Measurements from ENCODE around the gene ZNF804B.

The ZNF804B gene

GRCh38 chr7:88759230-88760135 is at the start of gene ZNF804B:
Gene ZNF804B (plus strand): TSS chr7:88759700. CDS start chr7:88759977, 277 bp downstream.
- Mint-ChIP-seq H3K9me3 (no peaks in the 10 kb centered on the region), H3K27me3 (peaks cover 49% of the 10 kb centered on the region), H3K4me1 (ENCODE audit: low read depth) (peaks cover 6% of the 10 kb centered on the region), H3K27ac (no peak within 1 kb of the TSS), H3K36me3 (ENCODE audit: low read depth) (no peaks in the 10 kb centered on the region), H3K4me3 (no peak within 1 kb of the TSS)
- intact Hi-C loops (cut with micrococcal nuclease), result no loop called here

- Mint-ChIP-seq H3K9me3 (peaks cover 39% of the 10 kb centered on the region), H3K27me3 (no peaks in the 10 kb centered on the region), H3K36me3 (ENCODE audit: low read depth) (no peaks in the 10 kb centered on the region), H3K27ac (no peak overlapping the region), H3K4me3 (no peak overlapping the region), H3K4me1 (ENCODE audit: low read depth) (no peaks in the 10 kb centered on the region)
- intact Hi-C loops (cut with micrococcal nuclease), result no loop called here
Observed at GRCh38 chr7:88735920-88736319, 23.6 kb upstream of the ZNF804B start.

- H3K9me3 Mint-ChIP-seq, result peaks cover 25% of the 10 kb centered on the region
- H3K27ac Mint-ChIP-seq, result no peak overlapping the region
- intact Hi-C loops (cut with micrococcal nuclease), result no loop called here
- H3K27me3 Mint-ChIP-seq, result no peaks in the 10 kb centered on the region
- no peak overlapping the region for H3K4me3 Mint-ChIP-seq
- H3K36me3 Mint-ChIP-seq (ENCODE audit: low read depth), result no peaks in the 10 kb centered on the region
- no peaks in the 10 kb centered on the region for H3K4me1 Mint-ChIP-seq (ENCODE audit: low read depth)
Observed at GRCh38 chr7:88737632-88738031, 21.9 kb upstream of the ZNF804B start.

DNA sequence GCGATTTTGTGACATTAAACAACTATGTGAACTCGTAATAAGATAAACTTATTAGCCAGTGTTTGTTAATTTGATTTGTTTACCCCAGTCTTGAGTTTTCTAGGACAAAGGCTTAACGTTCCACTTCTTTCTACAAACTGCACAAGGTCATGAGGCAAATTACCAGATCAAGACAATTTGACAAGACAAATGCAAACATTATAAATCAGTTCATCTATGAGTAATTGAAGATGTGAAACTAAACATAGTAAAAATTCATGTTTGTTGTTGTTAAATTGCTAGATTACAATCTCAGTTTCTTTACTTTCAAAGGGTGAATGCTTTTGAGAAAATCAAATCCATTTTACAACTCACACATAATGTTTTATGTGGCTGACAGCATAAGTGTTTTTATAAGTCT is 13.4 kb upstream of the ZNF804B start:
- Mint-ChIP-seq H3K4me1 (ENCODE audit: low read depth) (no peaks in the 10 kb centered on the region), H3K27me3 (no peaks in the 10 kb centered on the region), H3K4me3 (no peak overlapping the region), H3K27ac (no peak overlapping the region), H3K36me3 (ENCODE audit: low read depth) (no peaks in the 10 kb centered on the region), H3K9me3 (no peaks in the 10 kb centered on the region)
- intact Hi-C loops (cut with micrococcal nuclease), result no loop called here

- Mint-ChIP-seq H3K4me1 (ENCODE audit: low read depth) (peaks cover 6% of the 10 kb centered on the region), H3K27ac (no peak overlapping the region), H3K36me3 (ENCODE audit: low read depth) (no peaks in the 10 kb centered on the region), H3K9me3 (no peaks in the 10 kb centered on the region), H3K27me3 (peaks cover 41% of the 10 kb centered on the region), H3K4me3 (no peak overlapping the region)
- intact Hi-C loops (cut with micrococcal nuclease), result no loop called here
Observed at GRCh38 chr7:88756802-88757201, 2.7 kb upstream of the ZNF804B start.

DNA sequence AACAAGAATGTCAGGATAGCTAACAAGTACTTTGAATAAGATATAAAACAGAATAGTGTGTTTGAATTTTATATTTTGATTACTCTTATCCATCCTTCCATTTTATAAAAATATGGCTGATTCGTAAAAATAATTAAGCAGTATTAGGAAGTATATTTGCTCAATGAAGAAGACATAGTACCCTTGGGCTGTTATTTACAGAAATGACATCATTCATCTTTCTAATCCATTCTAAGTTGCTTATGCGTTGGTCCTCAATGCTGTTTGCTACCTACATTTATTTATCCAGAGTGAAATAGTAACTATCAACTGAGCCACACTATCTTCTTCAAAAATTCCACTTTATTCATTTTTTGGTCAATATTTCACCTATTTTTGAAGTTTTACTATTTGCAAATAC is 2.1 kb upstream of the ZNF804B start:
- Mint-ChIP-seq H3K4me3 (no peak overlapping the region), H3K36me3 (ENCODE audit: low read depth) (no peaks in the 10 kb centered on the region), H3K4me1 (ENCODE audit: low read depth) (peaks cover 6% of the 10 kb centered on the region), H3K27me3 (peaks cover 46% of the 10 kb centered on the region), H3K27ac (no peak overlapping the region), H3K9me3 (no peaks in the 10 kb centered on the region)
- intact Hi-C loops (cut with micrococcal nuclease), result no loop called here

GRCh38 chr7:88758381-88759229 is 895 bp upstream of the ZNF804B start:
- intact Hi-C loops (cut with micrococcal nuclease), result no loop called here
- H3K4me3 Mint-ChIP-seq, result no peak overlapping the region
- H3K4me1 Mint-ChIP-seq (ENCODE audit: low read depth), result peaks cover 6% of the 10 kb centered on the region
- H3K27ac Mint-ChIP-seq, result no peak overlapping the region
- peaks cover 50% of the 10 kb centered on the region for H3K27me3 Mint-ChIP-seq
- no peaks in the 10 kb centered on the region for H3K36me3 Mint-ChIP-seq (ENCODE audit: low read depth)
- H3K9me3 Mint-ChIP-seq, result no peaks in the 10 kb centered on the region

DNA sequence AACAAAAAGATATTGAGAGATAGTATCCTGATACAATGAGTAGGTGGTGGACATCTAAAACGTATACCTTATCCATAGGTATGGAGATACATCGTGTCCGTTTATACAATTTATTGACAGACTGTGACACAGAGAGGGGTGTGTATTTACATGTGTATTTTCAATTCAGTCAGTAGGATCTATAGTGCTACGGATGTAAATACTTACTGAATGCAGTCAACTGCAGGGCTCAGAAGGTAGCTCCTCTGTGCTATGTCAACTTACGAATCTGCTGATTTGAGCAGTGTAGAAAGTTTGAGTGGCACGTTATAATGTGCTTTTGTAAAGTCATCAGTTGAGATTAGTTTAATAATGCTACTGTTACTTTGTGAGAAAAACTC is 626 bp downstream of the ZNF804B start:
- Mint-ChIP-seq H3K9me3 (no peaks in the 10 kb centered on the region), H3K4me1 (ENCODE audit: low read depth) (peaks cover 6% of the 10 kb centered on the region), H3K36me3 (ENCODE audit: low read depth) (no peaks in the 10 kb centered on the region), H3K4me3 (no peak overlapping the region), H3K27ac (no peak overlapping the region), H3K27me3 (peaks cover 48% of the 10 kb centered on the region)
- intact Hi-C loops (cut with micrococcal nuclease), result no loop called here

DNA sequence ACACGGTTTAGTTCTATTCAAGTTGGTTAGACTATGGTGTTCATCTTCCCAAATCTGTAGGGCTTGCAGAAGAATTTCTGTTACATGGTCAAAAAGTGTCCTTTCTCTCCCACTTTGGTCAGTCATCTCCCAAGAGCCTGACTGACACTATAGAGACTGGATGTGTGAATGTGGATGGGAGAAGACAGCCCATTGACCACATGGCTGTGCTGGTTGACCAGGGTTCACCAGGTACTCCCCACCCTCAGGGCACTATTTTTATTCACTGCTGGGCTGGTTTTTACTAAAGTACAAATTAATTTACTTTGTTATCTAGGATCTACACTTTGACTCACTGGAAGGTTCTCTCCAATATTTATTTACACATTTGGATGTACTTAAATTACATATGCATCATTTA is 2.3 kb downstream of the ZNF804B start:
- H3K27me3 Mint-ChIP-seq, result peaks cover 40% of the 10 kb centered on the region
- H3K9me3 Mint-ChIP-seq, result no peaks in the 10 kb centered on the region
- no peaks in the 10 kb centered on the region for H3K36me3 Mint-ChIP-seq (ENCODE audit: low read depth)
- no peak overlapping the region for H3K4me3 Mint-ChIP-seq
- H3K27ac Mint-ChIP-seq, result no peak overlapping the region
- intact Hi-C loops (cut with micrococcal nuclease), result no loop called here
- peaks cover 6% of the 10 kb centered on the region for H3K4me1 Mint-ChIP-seq (ENCODE audit: low read depth)

DNA sequence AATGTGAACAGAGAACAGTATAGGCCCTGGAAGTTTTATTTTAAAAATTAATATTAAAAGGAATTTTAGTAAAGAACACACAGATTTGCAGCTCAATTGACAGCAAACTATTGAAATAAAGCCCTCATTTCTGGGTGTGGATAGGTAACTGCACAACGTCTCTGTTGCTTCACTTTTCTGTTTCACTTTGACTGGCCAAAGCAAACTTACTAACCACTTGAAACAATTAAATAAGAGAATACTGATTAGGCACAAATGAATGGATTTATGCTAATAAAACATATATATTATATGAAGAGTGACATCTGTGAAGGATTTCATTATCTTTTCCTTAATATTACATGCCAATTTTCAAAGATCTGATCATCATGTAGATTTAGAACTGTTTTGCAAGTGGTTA is 11.9 kb downstream of the ZNF804B start:
- intact Hi-C loops (cut with micrococcal nuclease), result no loop called here
- H3K4me3 Mint-ChIP-seq, result no peak overlapping the region
- H3K36me3 Mint-ChIP-seq (ENCODE audit: low read depth), result no peaks in the 10 kb centered on the region
- no peaks in the 10 kb centered on the region for H3K9me3 Mint-ChIP-seq
- no peaks in the 10 kb centered on the region for H3K27me3 Mint-ChIP-seq
- H3K4me1 Mint-ChIP-seq (ENCODE audit: low read depth), result no peaks in the 10 kb centered on the region
- no peak overlapping the region for H3K27ac Mint-ChIP-seq

GRCh38 chr7:88772776-88773175 is 13.3 kb downstream of the ZNF804B start:
- no peaks in the 10 kb centered on the region for H3K36me3 Mint-ChIP-seq (ENCODE audit: low read depth)
- H3K4me1 Mint-ChIP-seq (ENCODE audit: low read depth), result no peaks in the 10 kb centered on the region
- H3K27ac Mint-ChIP-seq, result no peak overlapping the region
- no peak overlapping the region for H3K4me3 Mint-ChIP-seq
- H3K9me3 Mint-ChIP-seq, result no peaks in the 10 kb centered on the region
- intact Hi-C loops (cut with micrococcal nuclease), result no loop called here
- no peaks in the 10 kb centered on the region for H3K27me3 Mint-ChIP-seq

DNA sequence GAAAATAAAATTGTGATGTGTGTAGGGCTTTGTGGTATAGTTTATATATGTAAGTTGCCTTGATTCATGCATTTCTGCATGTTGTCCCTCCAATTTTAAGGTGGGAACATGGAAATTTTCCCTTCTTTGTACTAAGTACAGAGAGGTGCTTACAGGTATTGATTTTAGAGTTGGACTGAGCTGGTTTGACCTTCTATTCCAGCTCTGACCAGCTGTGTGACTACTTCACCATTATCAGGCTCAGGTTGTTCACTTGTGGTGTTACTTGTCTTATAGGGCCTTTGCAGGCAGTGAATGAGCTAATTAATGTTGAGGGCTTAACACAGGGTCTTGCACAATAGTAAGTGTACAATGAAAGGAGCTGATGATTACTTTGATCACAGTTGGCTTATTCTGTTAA is 16.3 kb downstream of the ZNF804B start:
- Mint-ChIP-seq H3K36me3 (ENCODE audit: low read depth) (no peaks in the 10 kb centered on the region), H3K27me3 (no peaks in the 10 kb centered on the region), H3K4me3 (no peak overlapping the region), H3K9me3 (no peaks in the 10 kb centered on the region), H3K4me1 (ENCODE audit: low read depth) (no peaks in the 10 kb centered on the region), H3K27ac (no peak overlapping the region)
- intact Hi-C loops (cut with micrococcal nuclease), result no loop called here

DNA sequence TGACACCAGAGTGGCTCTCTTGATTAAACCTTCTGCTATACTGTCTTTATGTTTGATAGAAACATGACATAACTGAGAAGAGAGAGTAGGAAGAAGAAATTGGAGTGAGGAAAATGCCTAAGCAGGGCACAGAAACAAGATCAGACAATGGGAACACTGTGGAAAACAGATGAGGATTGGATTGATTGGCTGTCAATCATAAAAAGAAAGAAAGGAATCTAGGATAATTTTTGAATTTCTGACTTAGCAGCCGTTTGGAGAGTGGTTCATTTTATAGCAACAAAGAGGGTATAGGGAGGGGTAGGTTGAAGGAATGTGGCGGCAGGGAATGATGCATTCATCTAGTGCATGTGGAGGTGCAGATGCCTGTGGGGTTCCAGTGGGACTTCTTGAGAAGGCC is 28.3 kb downstream of the ZNF804B start:
- H3K4me1 Mint-ChIP-seq (ENCODE audit: low read depth), result no peaks in the 10 kb centered on the region
- no peaks in the 10 kb centered on the region for H3K27me3 Mint-ChIP-seq
- no peak overlapping the region for H3K4me3 Mint-ChIP-seq
- H3K9me3 Mint-ChIP-seq, result no peaks in the 10 kb centered on the region
- intact Hi-C loops (cut with micrococcal nuclease), result no loop called here
- H3K27ac Mint-ChIP-seq, result no peak overlapping the region
- H3K36me3 Mint-ChIP-seq (ENCODE audit: low read depth), result no peaks in the 10 kb centered on the region

DNA sequence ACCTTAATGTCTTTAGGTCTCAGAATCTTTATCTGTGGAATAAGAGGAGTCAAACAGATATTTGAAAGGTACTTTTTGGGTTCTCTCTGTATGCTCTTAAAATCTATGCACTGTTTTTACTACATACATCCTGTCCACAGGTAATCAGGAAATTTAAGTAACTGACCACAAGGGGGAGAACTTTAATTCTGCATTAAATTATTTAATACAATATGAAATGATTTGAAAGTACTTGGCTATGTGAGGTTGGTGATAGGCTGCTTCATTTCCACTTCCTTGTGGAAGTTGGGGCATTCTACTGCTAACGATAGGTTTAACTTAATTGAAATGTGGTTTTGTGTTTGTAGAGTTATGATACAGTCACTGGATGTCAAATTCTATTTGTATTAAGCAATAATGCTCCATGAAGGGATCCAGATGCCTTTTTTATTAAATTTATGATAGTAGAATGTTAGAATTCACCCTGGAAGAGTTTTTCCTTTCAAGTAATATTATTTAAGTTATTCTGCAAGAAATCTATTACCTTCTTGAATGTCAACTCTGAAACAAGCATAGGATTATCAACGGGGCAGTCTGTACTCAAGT is 30.1 kb downstream of the ZNF804B start:
- H3K4me1 Mint-ChIP-seq (ENCODE audit: low read depth), result no peaks in the 10 kb centered on the region
- no peaks in the 10 kb centered on the region for H3K36me3 Mint-ChIP-seq (ENCODE audit: low read depth)
- H3K27me3 Mint-ChIP-seq, result no peaks in the 10 kb centered on the region
- no peak overlapping the region for H3K4me3 Mint-ChIP-seq
- no peak overlapping the region for H3K27ac Mint-ChIP-seq
- intact Hi-C loops (cut with micrococcal nuclease), result loop anchor here (5.0 kb wide), 1 partner anchor 1638 kb away; no protein-coding TSS in a partner anchor
- H3K9me3 Mint-ChIP-seq, result no peaks in the 10 kb centered on the region
